Ovary (tissue), 3 donors: ENCODE results near the gene SLAIN1.

ENCODE experiments used
- EP300 ChIP-seq: sonication (generic); formaldehyde crosslinking; IDR thresholded peaks from one replicate; pipeline ENCODE4 v1.6.1; 2017; ENCODE audit warnings: antibody characterized with exemption
- TF ChIP-seq, protein P1 (sequence below), 3 donors: fragments of 450-650 bp in 2 of 3; fragments of 200-600 bp in 1 of 3; IDR thresholded peaks; one replicate each; pipeline versions ENCODE4 v1.5.1 to v1.8.0; 2016 to 2022; ENCODE audit warnings: antibody characterized with exemption in 3 of 3, mild to moderate bottlenecking in 1 of 3
- donor health status: DM: no; HTN: no; CAD: no.

DNA sequence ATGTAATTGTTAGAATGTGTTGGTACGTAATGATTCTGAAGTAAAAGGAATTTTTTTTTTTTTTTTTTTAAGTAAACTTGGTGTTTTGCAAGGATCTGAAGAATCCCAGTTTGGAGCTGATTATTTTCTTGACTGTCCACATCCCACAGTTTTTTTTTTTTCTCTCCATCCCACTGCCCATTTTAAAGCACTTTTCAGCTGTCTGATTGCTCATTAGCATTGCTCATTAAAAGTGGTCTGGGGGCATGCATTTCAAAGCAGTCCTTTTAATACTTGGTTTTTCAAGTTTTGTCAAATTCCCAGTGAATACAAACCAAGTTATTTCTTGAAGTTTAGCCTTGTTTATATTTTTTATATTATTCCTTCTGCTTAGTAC lies 44.1 kb downstream of the SLAIN1 start:
- TF ChIP-seq, protein P1, sequence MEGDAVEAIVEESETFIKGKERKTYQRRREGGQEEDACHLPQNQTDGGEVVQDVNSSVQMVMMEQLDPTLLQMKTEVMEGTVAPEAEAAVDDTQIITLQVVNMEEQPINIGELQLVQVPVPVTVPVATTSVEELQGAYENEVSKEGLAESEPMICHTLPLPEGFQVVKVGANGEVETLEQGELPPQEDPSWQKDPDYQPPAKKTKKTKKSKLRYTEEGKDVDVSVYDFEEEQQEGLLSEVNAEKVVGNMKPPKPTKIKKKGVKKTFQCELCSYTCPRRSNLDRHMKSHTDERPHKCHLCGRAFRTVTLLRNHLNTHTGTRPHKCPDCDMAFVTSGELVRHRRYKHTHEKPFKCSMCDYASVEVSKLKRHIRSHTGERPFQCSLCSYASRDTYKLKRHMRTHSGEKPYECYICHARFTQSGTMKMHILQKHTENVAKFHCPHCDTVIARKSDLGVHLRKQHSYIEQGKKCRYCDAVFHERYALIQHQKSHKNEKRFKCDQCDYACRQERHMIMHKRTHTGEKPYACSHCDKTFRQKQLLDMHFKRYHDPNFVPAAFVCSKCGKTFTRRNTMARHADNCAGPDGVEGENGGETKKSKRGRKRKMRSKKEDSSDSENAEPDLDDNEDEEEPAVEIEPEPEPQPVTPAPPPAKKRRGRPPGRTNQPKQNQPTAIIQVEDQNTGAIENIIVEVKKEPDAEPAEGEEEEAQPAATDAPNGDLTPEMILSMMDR (IDR thresholded peaks at IDR 0.05), result no peak
- TF ChIP-seq EP300, result no peak
